Smooth muscle cell (in vitro differentiated cells): ENCODE measurements around the gene ASXL3. TPM values are rescaled to one million over a fixed set of nuclear protein-coding genes. Genes with fewer than 3 reads are reported as not detected.

Experiments
- DNase-seq: peaks from one replicate; lab custom pipeline; 2025; ENCODE audit not compliant: unreplicated experiment; lab: John Stamatoyannopoulos, UW
- H2AFZ ChIP-seq: fragments of 200-600 bp; sonication (generic); 2 replicates; pipeline ENCODE4 v1.6.0; 2016; ENCODE audit warnings: antibody characterized with exemption, low read depth, mild to moderate bottlenecking
- H3F3A ChIP-seq: fragments of 200-600 bp; sonication (generic); 2 replicates; pipeline ENCODE4 v1.6.0; 2017; ENCODE audit warnings: antibody characterized with exemption, low read depth
- H3K27ac ChIP-seq: fragments of 200-600 bp; sonication (generic); 2 replicates; pipeline ENCODE4 v1.5.1; 2016; ENCODE audit warnings: low read depth, mild to moderate bottlenecking
- H3K27me3 ChIP-seq: fragments of 200-600 bp; sonication (generic); 2 replicates; pipeline ENCODE4 v1.6.1; 2016; ENCODE audit warnings: low read depth, mild to moderate bottlenecking
- H3K36me3 ChIP-seq: fragments of 200-600 bp; sonication (generic); 2 replicates; pipeline ENCODE4 v1.5.1; 2016; ENCODE audit warnings: low read depth
- H3K4me1 ChIP-seq: fragments of 200-600 bp; sonication (generic); 2 replicates; pipeline ENCODE4 v1.5.1; 2016; ENCODE audit warnings: low read depth
- H3K4me2 ChIP-seq: fragments of 200-600 bp; sonication (generic); 2 replicates; pipeline ENCODE4 v1.6.0; 2016; ENCODE audit warnings: mild to moderate bottlenecking
- H3K4me3 ChIP-seq: fragments of 200-600 bp; sonication (generic); 2 replicates; pipeline ENCODE4 v1.5.1; 2016; ENCODE audit warnings: mild to moderate bottlenecking
- H3K79me2 ChIP-seq: fragments of 200-600 bp; sonication (generic); 2 replicates; pipeline ENCODE4 v1.6.0; 2016; ENCODE audit warnings: low read depth, mild to moderate bottlenecking
- H3K9ac ChIP-seq: fragments of 200-600 bp; sonication (generic); 2 replicates; pipeline ENCODE4 v1.6.0; 2016; ENCODE audit warnings: low read depth
- H3K9me3 ChIP-seq: fragments of 200-600 bp; sonication (generic); replicated peaks from 2 replicates; pipeline ENCODE4 v1.5.1; 2016; ENCODE audit warnings: low read depth
- H4K20me1 ChIP-seq: fragments of 200-600 bp; sonication (generic); 2 replicates; pipeline ENCODE4 v1.6.0; 2016; ENCODE audit warnings: low read depth
- WGBS: methylation state at CpG from one replicate; pipeline ENCODE4 v1.1.7; 2016; ENCODE audit warnings: low lambda C conversion rate; 5-methylcytosine and 5-hydroxymethylcytosine counted together
- polyA plus RNA-seq: library from polyadenylated mRNA; unstranded; fragments of >200 nt; fragmentation: Nextera tagmentation; extraction: Ambion mirVana; gene quantifications from 2 replicates; pipeline ENCODE4 v1.2.1, GENCODE V29; 2016
- total RNA-seq: library from RNA; depleted of rRNA; stranded (reverse); fragments of >200 nt; gene quantifications from 2 replicates; pipeline ENCODE4 v1.2.3, GENCODE V29; 2014
- TF ChIP-seq, protein P1 (sequence below): fragments of 200-600 bp; sonication (generic); IDR thresholded peaks from 2 replicates; pipeline ENCODE4 v1.5.1; 2017; ENCODE audit warnings: borderline replicate concordance, mild to moderate bottlenecking, antibody characterized with exemption; ENCODE audit not compliant: insufficient read depth, poor library complexity, severe bottlenecking

ASXL3 gene
- total and polyA plus RNA-seq, 2 experiments from 2014 or later = 1.2 to 5.9 TPM

DNA sequence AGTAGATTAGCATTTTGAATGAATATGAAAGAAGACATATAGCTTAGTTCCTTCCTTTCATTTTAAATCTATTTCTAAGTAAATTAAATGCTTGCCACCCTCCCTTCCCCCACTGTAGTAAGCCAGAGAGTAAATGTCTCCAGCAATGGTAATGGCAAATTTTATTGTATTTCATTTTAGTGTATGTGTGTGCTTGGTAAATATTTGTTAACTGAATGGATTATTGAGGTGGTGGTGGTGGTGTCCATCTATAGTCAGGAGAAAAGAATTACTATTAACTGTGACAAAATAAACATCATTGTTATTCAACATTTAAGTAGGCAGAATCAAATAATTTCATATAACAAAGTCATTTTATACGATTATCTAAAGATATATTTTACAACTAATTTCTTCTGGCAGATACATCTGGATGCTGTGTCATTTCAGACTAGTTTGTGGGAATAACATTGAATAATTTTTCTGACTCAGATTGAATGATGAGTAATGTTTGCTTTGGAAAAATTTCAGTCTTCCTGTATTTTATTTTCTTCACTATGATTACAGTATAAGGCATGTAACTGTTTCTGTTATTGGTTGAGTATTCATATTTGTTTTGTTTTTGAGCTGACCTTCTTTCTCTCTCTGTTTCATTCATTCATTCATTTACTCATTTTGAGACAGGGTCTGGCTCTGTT, 18.3 kb downstream of the ASXL3 start:
- Histone ChIP-seq H3K27me3 (no peaks in the 10 kb centered on the region), H3K4me3 (no peak overlapping the region), H4K20me1 (peaks cover 21% of the 10 kb centered on the region), H3K9me3 (no peaks in the 10 kb centered on the region), H3K36me3 (no peaks in the 10 kb centered on the region), H3K4me1 (peaks cover 22% of the 10 kb centered on the region), H3K9ac (no peak overlapping the region), H3F3A (no peaks in the 10 kb centered on the region), H3K4me2 (peak overlapping the region; percentile 44), H3K79me2 (peaks cover 36% of the 10 kb centered on the region), H3K27ac (no peak overlapping the region), H2AFZ (no peak overlapping the region)
- TF ChIP-seq, protein P1, sequence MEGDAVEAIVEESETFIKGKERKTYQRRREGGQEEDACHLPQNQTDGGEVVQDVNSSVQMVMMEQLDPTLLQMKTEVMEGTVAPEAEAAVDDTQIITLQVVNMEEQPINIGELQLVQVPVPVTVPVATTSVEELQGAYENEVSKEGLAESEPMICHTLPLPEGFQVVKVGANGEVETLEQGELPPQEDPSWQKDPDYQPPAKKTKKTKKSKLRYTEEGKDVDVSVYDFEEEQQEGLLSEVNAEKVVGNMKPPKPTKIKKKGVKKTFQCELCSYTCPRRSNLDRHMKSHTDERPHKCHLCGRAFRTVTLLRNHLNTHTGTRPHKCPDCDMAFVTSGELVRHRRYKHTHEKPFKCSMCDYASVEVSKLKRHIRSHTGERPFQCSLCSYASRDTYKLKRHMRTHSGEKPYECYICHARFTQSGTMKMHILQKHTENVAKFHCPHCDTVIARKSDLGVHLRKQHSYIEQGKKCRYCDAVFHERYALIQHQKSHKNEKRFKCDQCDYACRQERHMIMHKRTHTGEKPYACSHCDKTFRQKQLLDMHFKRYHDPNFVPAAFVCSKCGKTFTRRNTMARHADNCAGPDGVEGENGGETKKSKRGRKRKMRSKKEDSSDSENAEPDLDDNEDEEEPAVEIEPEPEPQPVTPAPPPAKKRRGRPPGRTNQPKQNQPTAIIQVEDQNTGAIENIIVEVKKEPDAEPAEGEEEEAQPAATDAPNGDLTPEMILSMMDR = no peak
- DNase-seq = no peak
- 88% methylated on average over 1 of the region's 1 CpG for WGBS

DNA sequence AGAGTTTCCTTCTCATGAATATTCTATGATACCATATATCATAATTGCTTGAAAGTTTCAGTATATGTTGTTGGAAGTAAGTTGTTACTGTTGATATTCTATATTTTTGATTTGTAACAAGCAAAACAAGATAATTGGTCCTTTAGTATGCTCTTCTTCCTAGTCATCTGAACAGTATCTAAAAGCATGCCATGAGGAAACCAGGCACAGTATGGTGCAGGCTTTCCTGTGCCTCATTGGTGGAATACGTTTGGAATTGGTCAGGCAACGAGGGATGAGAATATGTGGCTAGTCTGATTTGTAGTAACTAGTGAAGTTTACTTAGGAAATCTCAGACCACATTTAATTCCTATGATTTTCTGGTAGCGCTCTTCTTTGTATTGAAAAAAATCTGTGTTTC, 22.8 kb downstream of the ASXL3 start:
- Histone ChIP-seq H4K20me1 (peaks cover 9% of the 10 kb centered on the region), H3F3A (no peaks in the 10 kb centered on the region), H3K4me2 (peak overlapping the region; percentile 35), H3K9me3 (no peaks in the 10 kb centered on the region), H3K79me2 (peaks cover 29% of the 10 kb centered on the region), H3K27me3 (no peaks in the 10 kb centered on the region), H3K36me3 (no peaks in the 10 kb centered on the region), H2AFZ (no peak overlapping the region), H3K4me1 (peaks cover 10% of the 10 kb centered on the region), H3K9ac (no peak overlapping the region), H3K4me3 (no peak overlapping the region), H3K27ac (no peak overlapping the region)
- no peak for DNase-seq
- TF ChIP-seq, protein P1 = no peak
- 62% methylated on average over 3 of the region's 3 CpGs for WGBS

DNA sequence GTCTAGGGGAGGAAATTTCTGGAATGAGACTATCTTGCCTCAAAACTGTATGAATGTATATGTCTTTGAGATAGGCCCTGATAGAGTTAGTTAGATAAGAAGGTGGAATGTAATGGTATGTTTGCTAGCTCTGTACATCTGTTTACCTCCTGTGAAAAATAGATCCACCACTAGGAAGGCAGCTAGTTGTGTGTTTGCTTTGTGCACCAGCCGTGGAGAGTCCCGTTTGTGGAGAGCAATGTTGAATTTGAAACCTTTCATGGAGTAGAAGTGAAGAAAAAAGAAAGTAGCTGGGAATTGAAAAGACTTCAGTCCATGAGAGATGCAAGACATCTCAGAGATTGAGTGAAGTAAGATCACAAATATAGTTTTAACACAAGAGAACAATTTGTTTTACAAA, 25.4 kb downstream of the ASXL3 start:
- TF ChIP-seq, protein P1 = no peak
- Histone ChIP-seq H3K79me2 (peaks cover 12% of the 10 kb centered on the region), H3K27ac (no peak overlapping the region), H3K36me3 (no peaks in the 10 kb centered on the region), H2AFZ (no peak overlapping the region), H3K9me3 (no peaks in the 10 kb centered on the region), H3K4me2 (no peak overlapping the region), H3K4me1 (peaks cover 21% of the 10 kb centered on the region), H4K20me1 (peaks cover 3% of the 10 kb centered on the region), H3K4me3 (no peak overlapping the region), H3K27me3 (no peaks in the 10 kb centered on the region), H3K9ac (no peak overlapping the region), H3F3A (no peaks in the 10 kb centered on the region)
- WGBS = 83% methylated on average over 2 of the region's 2 CpGs
- no peak for DNase-seq

- Histone ChIP-seq H3K4me3 (no peak overlapping the region), H4K20me1 (peaks cover 3% of the 10 kb centered on the region), H3K9ac (no peak overlapping the region), H3K4me1 (peaks cover 21% of the 10 kb centered on the region), H3K4me2 (no peak overlapping the region), H3K9me3 (no peaks in the 10 kb centered on the region), H2AFZ (no peak overlapping the region), H3K27ac (no peak overlapping the region), H3F3A (no peaks in the 10 kb centered on the region), H3K27me3 (no peaks in the 10 kb centered on the region), H3K79me2 (peaks cover 12% of the 10 kb centered on the region), H3K36me3 (no peaks in the 10 kb centered on the region)
- TF ChIP-seq, protein P1 = no peak
- no peak for DNase-seq
Observed at GRCh38 chr18:33605250-33605649, 27.2 kb downstream of the ASXL3 start.
